Liver (tissue), 9 donors: ENCODE results near the gene RD3L. TPM values are rescaled to one million over a fixed set of nuclear protein-coding genes. Genes with fewer than 3 reads are reported as not detected.
"Not testable (repeated sequence)": the region's sequence is repeated elsewhere in the genome, so short reads cannot be mapped to it uniquely, and the experiment has no call there.

ENCODE experiments used
- DNase-seq: peaks from one replicate; pipeline ENCODE4 v3.0.0-alpha.2; 2017; ENCODE audit warnings: low spot score
- H3K27ac ChIP-seq, 2 donors: one replicate each; pipeline ENCODE4 v1.7.0; 2013; ENCODE audit warnings: inconsistent platforms in 2 of 2, low read length in 2 of 2, control low read depth in 1 of 2, low read depth in 1 of 2, mild to moderate bottlenecking in 1 of 2
- H3K27me3 ChIP-seq, 4 donors: one replicate each; pipeline versions ENCODE4 v1.6.1 to v1.7.0; 2013; ENCODE audit warnings: low read length in 3 of 4, inconsistent platforms in 1 of 4, mild to moderate bottlenecking in 1 of 4, moderate library complexity in 1 of 4; ENCODE audit not compliant: control insufficient read depth in 4 of 4, insufficient read depth in 4 of 4
- H3K36me3 ChIP-seq, 4 donors: one replicate each; pipeline versions ENCODE4 v1.6.1 to v1.7.0; 2013; ENCODE audit warnings: low read length in 3 of 4, mild to moderate bottlenecking in 3 of 4, low read depth in 1 of 4, moderate library complexity in 1 of 4; ENCODE audit not compliant: control insufficient read depth in 4 of 4, insufficient read depth in 3 of 4
- H3K4me1 ChIP-seq, 4 donors: one replicate each; pipeline versions ENCODE4 v1.6.1 to v1.7.0; 2013; ENCODE audit warnings: low read length in 3 of 4, mild to moderate bottlenecking in 3 of 4, moderate library complexity in 1 of 4; ENCODE audit not compliant: control insufficient read depth in 4 of 4, insufficient read depth in 4 of 4
- H3K4me3 ChIP-seq, 3 donors: one replicate each; pipeline versions ENCODE4 v1.6.1 to v1.7.0; 2013; ENCODE audit warnings: low read length in 3 of 3, control low read depth in 1 of 3, low read depth in 1 of 3, mild to moderate bottlenecking in 1 of 3
- H3K9ac ChIP-seq, 2 donors: one replicate each; pipeline ENCODE4 v1.7.0; 2013; ENCODE audit warnings: low read length in 2 of 2, mild to moderate bottlenecking in 2 of 2, moderate library complexity in 2 of 2, control low read depth in 1 of 2, low read depth in 1 of 2
- H3K9me3 ChIP-seq, 4 donors: one replicate each; pipeline versions ENCODE4 v1.6.1 to v1.7.0; 2013; ENCODE audit warnings: low read length in 3 of 4; ENCODE audit not compliant: control insufficient read depth in 4 of 4
- HNF4A ChIP-seq, 2 donors: conservative IDR thresholded peaks; 2 replicates each; pipeline ENCODE4 v1.6.1; 2016; ENCODE audit warnings: antibody characterized with exemption in 2 of 2, mild to moderate bottlenecking in 2 of 2
- HNF4G ChIP-seq: IDR thresholded peaks from 2 replicates; pipeline ENCODE4 v1.6.1; 2016; ENCODE audit warnings: antibody characterized with exemption
- JUND ChIP-seq, 2 donors: IDR thresholded peaks; 2 replicates each; pipeline ENCODE4 v1.6.1; 2016; ENCODE audit warnings: antibody characterized with exemption in 2 of 2
- NR2F2 ChIP-seq: IDR thresholded peaks from 2 replicates; pipeline ENCODE4 v1.6.1; 2016; ENCODE audit warnings: antibody characterized with exemption
- RAD21 ChIP-seq, 2 donors: IDR thresholded peaks; 2 replicates each; pipeline ENCODE4 v1.6.1; 2016; ENCODE audit warnings: antibody characterized with exemption in 2 of 2, mild to moderate bottlenecking in 2 of 2
- REST ChIP-seq: IDR thresholded peaks from 2 replicates; pipeline ENCODE4 v1.6.1; 2016; ENCODE audit warnings: antibody characterized with exemption, mild to moderate bottlenecking
- SP1 ChIP-seq: IDR thresholded peaks from 2 replicates; pipeline ENCODE4 v1.6.1; 2018; ENCODE audit warnings: antibody characterized with exemption, mild to moderate bottlenecking
- YY1 ChIP-seq: IDR thresholded peaks from 2 replicates; pipeline ENCODE4 v1.6.1; 2016; ENCODE audit warnings: antibody characterized with exemption, mild to moderate bottlenecking
- ZBTB33 ChIP-seq: IDR thresholded peaks from 2 replicates; pipeline ENCODE4 v1.6.1; 2016; ENCODE audit warnings: antibody characterized with exemption
- WGBS: extraction: QIAGEN DNeasy Blood & Tissue Kit; methylation state at CpG from one replicate; pipeline ENCODE4 v1.1.7; 2013; 5-methylcytosine and 5-hydroxymethylcytosine counted together
- polyA plus RNA-seq, 2 donors: library from polyadenylated mRNA; stranded (reverse) in 1 of 2; unstranded in 1 of 2; fragments of 200-250 nt in 1 of 2; fragments of >200 nt in 1 of 2; fragmentation: Nextera tagmentation in 1 of 2; extraction: Ambion mirVana in 1 of 2; gene quantifications; one replicate each; pipeline versions ENCODE4 v1.2.1 to v1.2.3, GENCODE V29; 2013 to 2015
- total RNA-seq, 2 donors: library from RNA; depleted of rRNA; stranded (reverse); fragments of >200 nt; gene quantifications; one replicate each; pipeline ENCODE4 v1.2.3, GENCODE V29; 2014
- donor health status: healthy.
- donor health status: healthy.
- donor health status: healthy.
- donor health status: healthy.
- donor health status: healthy.

RD3L gene
- total and polyA plus RNA-seq, 4 donors = 0.09 to 0.64 (median 0.19) TPM

GRCh38 chr14:103925316-103925715 is 17.0 kb downstream of the RD3L start:
- H3K4me1 ChIP-seq = peaks cover 2 to 7% (median 5%) of the 10 kb centered on the region in 4 donors
- H3K9ac ChIP-seq = no peak overlapping the region
- no peak for TF ChIP-seq HNF4A (conservative IDR thresholded peaks at IDR 0.05)
- peaks cover 0 to 2% (median 0%) of the 10 kb centered on the region in 4 donors for H3K9me3 ChIP-seq
- 83% methylated on average over 5 of the region's 5 CpGs for WGBS
- DNase-seq = no peak
- no peaks in the 10 kb centered on the region for H3K36me3 ChIP-seq
- no peak overlapping the region for H3K27ac ChIP-seq
- no peak overlapping the region for H3K4me3 ChIP-seq
- no peaks in the 10 kb centered on the region for H3K27me3 ChIP-seq

- DNase-seq = no peak
- Histone ChIP-seq H3K4me1 (peaks cover 3 to 18% (median 10%) of the 10 kb centered on the region in 4 donors), H3K36me3 (no peaks in the 10 kb centered on the region), H3K4me3 (no peak overlapping the region), H3K27me3 (no peaks in the 10 kb centered on the region), H3K27ac (no peak overlapping the region), H3K9ac (no peak overlapping the region), H3K9me3 (peaks cover 0 to 2% (median 0%) of the 10 kb centered on the region in 4 donors)
- TF ChIP-seq REST (no peak), YY1 (no peak), SP1 (no peak), RAD21 (IDR thresholded peaks at IDR 0.05) (no peak), NR2F2 (no peak), HNF4G (no peak), HNF4A (conservative IDR thresholded peaks at IDR 0.05) (no peak), JUND (IDR thresholded peaks at IDR 0.05) (no peak), ZBTB33 (no peak)
- WGBS = 31% methylated on average over 6 of the region's 6 CpGs
These were observed 18.5 kb downstream of the RD3L start for GRCh38 chr14:103923863-103924262.

GRCh38 chr14:103921855-103922200 is 20.5 kb downstream of the RD3L start:
- WGBS = 73% methylated on average over 12 of the region's 12 CpGs
- H3K4me3 ChIP-seq = peak overlapping the region in 1 of 3 donors; percentile 100
- H3K36me3 ChIP-seq, H3K27me3 ChIP-seq, DNase-seq, H3K9ac ChIP-seq, H3K27ac ChIP-seq, H3K9me3 ChIP-seq: not testable (repeated sequence)
- peaks cover 3 to 18% (median 10%) of the 10 kb centered on the region in 4 donors for H3K4me1 ChIP-seq
